ENCODE measurements around the gene TPRKB. TPM values are rescaled to one million over a fixed set of nuclear protein-coding genes. Genes with fewer than 3 reads are reported as not detected.

The TPRKB gene
- total and polyA plus RNA-seq, 8 donors, result 10.1 to 31.0 (median 12.9) TPM

- Histone ChIP-seq H3K27me3 (no peaks in the 10 kb centered on the region), H3K27ac (no peak overlapping the region), H3K4me3 (no peak overlapping the region), H3K36me3 (peaks cover 0 to 6% (median 0%) of the 10 kb centered on the region in 3 donors), H3K9me3 (no peaks in the 10 kb centered on the region), H3K4me1 (no peaks in the 10 kb centered on the region)
- DNase-seq, result no peak
- no peak for TF ChIP-seq CTCF (IDR thresholded peaks at IDR 0.05)
- intact Hi-C loops (cut with DNase I), result no loop called here
- ATAC-seq, result no peak
- FAIRE-seq, result no peak
- WGBS, 2 donors, result 92 to 93% methylated on average over 2 of the region's 2 CpGs
Observed at GRCh38 chr2:73749314-73749713, 12.2 kb upstream of the TPRKB start.

GRCh38 chr2:73746877-73747208 lies 9.7 kb upstream of the TPRKB start:
- intact Hi-C loops (cut with DNase I), result no loop called here
- no peaks in the 10 kb centered on the region for H3K27me3 ChIP-seq
- no peak overlapping the region for H3K4me3 ChIP-seq
- H3K36me3 ChIP-seq, result peaks cover 0 to 6% (median 0%) of the 10 kb centered on the region in 3 donors
- no peaks in the 10 kb centered on the region for H3K9me3 ChIP-seq
- ATAC-seq, result no peak
- WGBS, 2 donors, result 92% methylated on average over 3 of the region's 3 CpGs
- H3K4me1 ChIP-seq, result no peaks in the 10 kb centered on the region
- no peak for TF ChIP-seq CTCF (IDR thresholded peaks at IDR 0.05)
- H3K27ac ChIP-seq, result no peak overlapping the region
- FAIRE-seq, result no peak
- DNase-seq, result no peak

- H3K9me3 ChIP-seq, result no peaks in the 10 kb centered on the region
- ATAC-seq, result no peak
- TF ChIP-seq CTCF (IDR thresholded peaks at IDR 0.05), result no peak
- peaks cover 0 to 6% (median 0%) of the 10 kb centered on the region in 3 donors for H3K36me3 ChIP-seq
- H3K4me3 ChIP-seq, result no peak overlapping the region
- 93 to 94% methylated on average over 11 of the region's 11 CpGs for WGBS, 2 donors
- intact Hi-C loops (cut with DNase I), result no loop called here
- no peak for FAIRE-seq
- DNase-seq, result no peak
- no peaks in the 10 kb centered on the region for H3K4me1 ChIP-seq
- H3K27me3 ChIP-seq, result no peaks in the 10 kb centered on the region
- no peak overlapping the region for H3K27ac ChIP-seq
Observed at GRCh38 chr2:73746015-73746876, 9.1 kb upstream of the TPRKB start.

GRCh38 chr2:73740767-73741166 lies 3.6 kb upstream of the TPRKB start:
- intact Hi-C loops (cut with DNase I), result no loop called here
- Histone ChIP-seq H3K9me3 (no peaks in the 10 kb centered on the region), H3K36me3 (no peaks in the 10 kb centered on the region), H3K4me3 (no peak overlapping the region), H3K4me1 (peaks cover 0 to 7% (median 6%) of the 10 kb centered on the region in 3 donors), H3K27ac (no peak overlapping the region), H3K27me3 (no peaks in the 10 kb centered on the region)
- WGBS, 2 donors, result 80 to 86% methylated on average over 2 of the region's 2 CpGs
- no peak for FAIRE-seq
- DNase-seq, result no peak
- TF ChIP-seq CTCF (IDR thresholded peaks at IDR 0.05), result no peak
- ATAC-seq, result no peak

GRCh38 chr2:73739101-73739500 lies 2.0 kb upstream of the TPRKB start:
- WGBS, 2 donors, result 88 to 95% methylated on average over 3 of the region's 3 CpGs
- H3K36me3 ChIP-seq, result no peaks in the 10 kb centered on the region
- FAIRE-seq (no peak), ATAC-seq (no peak), DNase-seq (no peak)
- no peak overlapping the region for H3K4me3 ChIP-seq
- no peaks in the 10 kb centered on the region for H3K27me3 ChIP-seq
- H3K27ac ChIP-seq, result no peak overlapping the region
- H3K4me1 ChIP-seq, result peaks cover 0 to 12% (median 9%) of the 10 kb centered on the region in 3 donors
- TF ChIP-seq CTCF (IDR thresholded peaks at IDR 0.05), result no peak
- intact Hi-C loops (cut with DNase I), result no loop called here
- H3K9me3 ChIP-seq, result no peaks in the 10 kb centered on the region

All from pancreas (tissue), 10 donors.